Measurements from ENCODE around the gene HELZ. TPM values are rescaled to one million over a fixed set of nuclear protein-coding genes. Genes with fewer than 3 reads are reported as not detected.

HELZ gene
- total RNA-seq, 4 donors from 2014 or later: 14.7 to 122 (median 45.9) TPM

DNA sequence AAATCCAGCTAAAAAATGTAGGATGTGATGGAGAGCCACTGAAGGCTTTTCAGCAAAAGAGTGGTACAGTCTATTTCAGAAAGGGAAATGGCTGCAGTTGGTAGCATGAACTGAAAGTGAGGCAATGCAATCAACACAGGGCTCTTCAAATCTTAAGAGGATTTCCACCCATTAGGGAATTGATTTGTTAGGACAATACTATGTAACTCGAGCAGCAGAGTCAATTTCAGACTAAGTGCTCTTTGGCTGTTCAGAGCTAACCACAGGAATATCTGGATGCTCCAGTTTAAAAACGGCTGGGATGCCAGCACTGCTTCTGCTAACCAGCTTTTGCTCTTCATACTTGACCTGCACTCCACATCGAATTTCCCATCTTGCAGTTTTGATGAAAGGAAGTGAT, 176.0 kb downstream of the HELZ start:
- H3K4me3 ChIP-seq: no peak overlapping the region
- H3K27ac ChIP-seq: no peak overlapping the region
- no peaks in the 10 kb centered on the region for H3K9me3 ChIP-seq
- no peak for DNase-seq
- TF ChIP-seq, protein P1, sequence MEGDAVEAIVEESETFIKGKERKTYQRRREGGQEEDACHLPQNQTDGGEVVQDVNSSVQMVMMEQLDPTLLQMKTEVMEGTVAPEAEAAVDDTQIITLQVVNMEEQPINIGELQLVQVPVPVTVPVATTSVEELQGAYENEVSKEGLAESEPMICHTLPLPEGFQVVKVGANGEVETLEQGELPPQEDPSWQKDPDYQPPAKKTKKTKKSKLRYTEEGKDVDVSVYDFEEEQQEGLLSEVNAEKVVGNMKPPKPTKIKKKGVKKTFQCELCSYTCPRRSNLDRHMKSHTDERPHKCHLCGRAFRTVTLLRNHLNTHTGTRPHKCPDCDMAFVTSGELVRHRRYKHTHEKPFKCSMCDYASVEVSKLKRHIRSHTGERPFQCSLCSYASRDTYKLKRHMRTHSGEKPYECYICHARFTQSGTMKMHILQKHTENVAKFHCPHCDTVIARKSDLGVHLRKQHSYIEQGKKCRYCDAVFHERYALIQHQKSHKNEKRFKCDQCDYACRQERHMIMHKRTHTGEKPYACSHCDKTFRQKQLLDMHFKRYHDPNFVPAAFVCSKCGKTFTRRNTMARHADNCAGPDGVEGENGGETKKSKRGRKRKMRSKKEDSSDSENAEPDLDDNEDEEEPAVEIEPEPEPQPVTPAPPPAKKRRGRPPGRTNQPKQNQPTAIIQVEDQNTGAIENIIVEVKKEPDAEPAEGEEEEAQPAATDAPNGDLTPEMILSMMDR (IDR thresholded peaks at IDR 0.05): no peak
- TF ChIP-seq POLR2A (IDR thresholded peaks at IDR 0.05): no peak
- intact Hi-C loops (cut with DNase I; ENCODE audit: low total_unique reads): no loop called here
- H3K4me1 ChIP-seq: no peaks in the 10 kb centered on the region
- H3K36me3 ChIP-seq: no peaks in the 10 kb centered on the region
- H3K27me3 ChIP-seq: no peaks in the 10 kb centered on the region

DNA sequence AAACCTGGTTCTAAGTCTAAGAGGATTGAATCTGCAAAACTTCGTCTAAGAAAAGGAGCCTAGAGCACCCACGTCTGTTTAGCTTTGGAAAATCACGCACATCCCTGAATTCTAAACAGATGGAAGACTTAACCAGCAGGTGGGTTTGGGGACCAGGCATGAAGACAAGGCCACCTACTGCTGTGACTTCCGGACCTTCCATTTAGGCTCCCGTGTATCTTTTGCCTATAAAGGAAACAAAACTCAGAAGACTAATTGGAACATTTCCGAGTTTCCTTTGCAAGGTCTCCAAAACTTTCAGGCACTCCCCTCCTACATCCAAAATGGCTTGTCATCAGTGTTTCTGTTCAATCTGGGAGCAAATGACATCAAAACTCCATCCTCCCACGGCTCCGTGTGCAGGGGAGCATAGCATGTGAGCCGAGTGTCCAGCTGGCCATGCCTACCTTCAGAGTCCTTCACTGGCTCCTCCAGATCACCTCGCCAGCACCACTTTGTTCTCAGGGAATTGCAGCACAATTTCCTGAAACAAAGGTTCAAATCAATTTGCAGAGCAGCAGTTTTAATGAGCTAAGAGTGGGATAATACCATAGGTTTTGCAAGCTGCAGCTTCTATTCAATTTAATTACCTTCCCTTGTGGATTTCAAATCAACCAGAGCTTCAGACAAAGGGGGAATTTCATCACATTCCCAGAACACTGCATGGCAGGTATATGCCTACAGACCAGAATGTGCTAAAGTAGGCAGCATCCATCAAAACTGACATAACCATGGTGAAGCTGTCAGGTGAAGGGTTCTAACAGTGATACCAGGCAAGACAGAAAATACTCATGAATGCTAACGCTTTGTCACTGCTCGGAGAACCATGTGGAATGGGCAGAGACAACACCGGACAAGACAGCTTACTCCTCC, 177.2 kb downstream of the HELZ start:
- Histone ChIP-seq H3K4me1 (no peaks in the 10 kb centered on the region), H3K27ac (no peak overlapping the region), H3K4me3 (no peak overlapping the region), H3K27me3 (no peaks in the 10 kb centered on the region), H3K36me3 (no peaks in the 10 kb centered on the region), H3K9me3 (no peaks in the 10 kb centered on the region)
- DNase-seq: no peak
- TF ChIP-seq, protein P1 (IDR thresholded peaks at IDR 0.05): no peak
- no peak for TF ChIP-seq POLR2A (IDR thresholded peaks at IDR 0.05)
- intact Hi-C loops (cut with DNase I; ENCODE audit: low total_unique reads): no loop called here

DNA sequence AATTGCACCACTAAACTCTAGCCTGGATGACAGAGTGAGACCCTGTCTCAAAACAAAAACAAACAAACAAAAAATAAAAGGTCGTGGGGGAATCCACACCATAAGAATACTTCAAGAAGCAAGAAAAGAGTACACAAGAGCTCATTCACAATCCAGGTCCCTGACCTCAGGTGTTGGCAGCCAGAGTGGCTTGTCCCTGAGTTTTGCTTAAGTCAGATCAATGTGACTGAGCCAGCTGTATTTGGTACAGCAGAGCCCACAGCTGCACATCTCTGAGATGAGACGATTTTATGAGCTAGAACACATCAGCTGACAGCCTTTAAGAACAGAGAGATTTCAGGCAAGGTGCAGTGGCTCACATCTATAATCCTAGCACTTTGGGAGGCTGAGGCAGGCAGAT, 178.3 kb downstream of the HELZ start:
- no peak for DNase-seq
- no peaks in the 10 kb centered on the region for H3K4me1 ChIP-seq
- H3K36me3 ChIP-seq: no peaks in the 10 kb centered on the region
- H3K27me3 ChIP-seq: no peaks in the 10 kb centered on the region
- no peaks in the 10 kb centered on the region for H3K9me3 ChIP-seq
- no peak overlapping the region for H3K4me3 ChIP-seq
- no peak overlapping the region for H3K27ac ChIP-seq
- intact Hi-C loops (cut with DNase I; ENCODE audit: low total_unique reads): no loop called here
- TF ChIP-seq, protein P1 (IDR thresholded peaks at IDR 0.05): no peak
- TF ChIP-seq POLR2A (IDR thresholded peaks at IDR 0.05): no peak

DNA sequence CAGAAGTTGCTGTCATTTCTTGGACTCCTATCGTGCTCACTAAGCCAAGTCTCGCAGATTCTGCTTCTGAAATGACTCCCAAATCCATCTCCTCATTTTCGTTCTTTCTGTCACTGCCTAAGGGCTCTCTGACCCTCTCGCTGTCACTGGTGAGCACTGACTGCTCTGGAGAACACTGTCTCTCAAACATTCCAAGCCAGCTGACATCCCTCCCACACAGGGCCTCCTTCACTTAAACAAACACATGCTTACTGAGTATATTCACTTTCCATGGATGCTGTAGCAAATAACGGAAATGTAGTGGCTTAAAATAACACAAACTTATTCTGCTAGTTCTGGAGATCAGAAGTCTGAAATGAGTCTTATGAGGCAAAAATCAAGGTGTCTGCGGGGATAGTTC, 181.9 kb downstream of the HELZ start:
- Histone ChIP-seq H3K9me3 (no peaks in the 10 kb centered on the region), H3K4me3 (no peak overlapping the region), H3K36me3 (no peaks in the 10 kb centered on the region), H3K27me3 (no peaks in the 10 kb centered on the region), H3K27ac (no peak overlapping the region), H3K4me1 (no peaks in the 10 kb centered on the region)
- intact Hi-C loops (cut with DNase I; ENCODE audit: low total_unique reads): no loop called here
- TF ChIP-seq, protein P1 (IDR thresholded peaks at IDR 0.05): no peak
- no peak for TF ChIP-seq POLR2A (IDR thresholded peaks at IDR 0.05)
- no peak for DNase-seq

DNA sequence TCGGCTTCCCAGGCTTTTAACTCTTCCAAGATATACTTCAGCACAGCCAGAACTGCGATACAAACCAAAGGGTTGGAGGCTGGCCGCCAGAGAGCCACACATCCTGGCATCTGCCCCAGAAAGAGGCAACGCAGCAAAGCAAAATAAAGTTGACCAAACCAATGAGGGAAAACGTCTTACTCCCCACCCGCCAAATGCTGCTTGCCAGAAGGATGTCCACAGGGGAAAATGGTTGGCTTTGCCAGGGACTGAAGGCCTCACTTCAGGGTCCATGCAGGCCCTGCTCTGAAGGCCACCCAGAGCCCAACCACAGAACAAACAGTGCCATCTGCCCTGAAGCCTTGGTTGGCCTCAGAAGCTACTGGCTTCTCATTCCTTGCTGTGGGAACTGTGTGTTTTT, 185.6 kb downstream of the HELZ start:
- H3K4me3 ChIP-seq: no peak overlapping the region
- H3K9me3 ChIP-seq: no peaks in the 10 kb centered on the region
- TF ChIP-seq, protein P1 (IDR thresholded peaks at IDR 0.05): no peak
- no peak for TF ChIP-seq POLR2A (IDR thresholded peaks at IDR 0.05)
- DNase-seq: no peak
- H3K36me3 ChIP-seq: no peaks in the 10 kb centered on the region
- H3K4me1 ChIP-seq: no peaks in the 10 kb centered on the region
- intact Hi-C loops (cut with DNase I; ENCODE audit: low total_unique reads): no loop called here
- no peaks in the 10 kb centered on the region for H3K27me3 ChIP-seq
- H3K27ac ChIP-seq: no peak overlapping the region
